Osteocyte (in vitro differentiated cells): ENCODE data around the gene EDEM2. TPM values are rescaled to one million over a fixed set of nuclear protein-coding genes. Genes with fewer than 3 reads are reported as not detected.
"Not testable (repeated sequence)": the region's sequence is repeated elsewhere in the genome, so short reads cannot be mapped to it uniquely, and the experiment has no call there.

Source experiments
- DNase-seq: peaks from one replicate; pipeline ENCODE4 v3.0.0; 2021; ENCODE audit warnings: mixed read lengths; ENCODE audit not compliant: unreplicated experiment; ENCODE audit errors: extremely low spot score
- H3K27ac Mint-ChIP-seq: one replicate; pipeline ENCODE4 v1.8.0; 2021; ENCODE audit warnings: mild to moderate bottlenecking, mixed read lengths; ENCODE audit not compliant: unreplicated experiment
- H3K27me3 Mint-ChIP-seq: one replicate; pipeline ENCODE4 v1.8.0; 2021; ENCODE audit warnings: mixed read lengths; ENCODE audit not compliant: unreplicated experiment
- H3K36me3 Mint-ChIP-seq: one replicate; pipeline ENCODE4 v1.8.0; 2021; ENCODE audit warnings: mixed read lengths; ENCODE audit not compliant: unreplicated experiment
- H3K4me1 Mint-ChIP-seq: one replicate; pipeline ENCODE4 v1.8.0; 2021; ENCODE audit warnings: mixed read lengths; ENCODE audit not compliant: unreplicated experiment
- H3K4me3 Mint-ChIP-seq: one replicate; pipeline ENCODE4 v1.8.0; 2021; ENCODE audit warnings: mild to moderate bottlenecking, moderate library complexity, mixed read lengths; ENCODE audit not compliant: unreplicated experiment
- H3K9me3 Mint-ChIP-seq: one replicate; pipeline ENCODE4 v1.8.0; 2021; ENCODE audit warnings: mixed read lengths; ENCODE audit not compliant: unreplicated experiment
- CTCF ChIP-seq: fragments of 200-600 bp; sonication (generic); IDR thresholded peaks from 2 replicates; pipeline ENCODE4 v1.5.0; 2021; ENCODE audit warnings: antibody characterized with exemption, mild to moderate bottlenecking, moderate library complexity
- total RNA-seq: library from RNA; stranded (reverse); gene quantifications from 2 replicates; pipeline ENCODE4 v1.2.1, GENCODE V29; 2021

The EDEM2 gene
- total RNA-seq, 1 donor from 2014 or later = 17.5 TPM

DNA sequence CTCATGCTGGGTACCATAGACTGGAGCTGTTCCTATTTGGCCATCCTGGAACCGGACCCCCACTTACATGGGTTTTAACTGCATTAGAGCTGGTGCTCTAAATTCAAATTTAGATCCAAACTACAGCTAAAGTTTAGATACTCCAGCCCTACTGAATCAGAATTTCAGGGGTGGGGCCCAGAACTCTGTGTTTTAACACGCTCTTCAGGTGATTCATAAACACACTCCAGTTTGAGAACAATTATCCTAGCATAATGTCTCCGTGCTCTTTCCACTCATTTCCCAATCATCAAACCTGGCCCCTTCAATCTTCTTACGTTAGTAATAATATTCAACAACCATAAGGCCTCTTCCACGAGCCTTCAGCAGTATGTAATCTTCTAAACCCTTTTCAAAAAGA lies 69.8 kb downstream of the EDEM2 start:
- Mint-ChIP-seq H3K27me3 (no peaks in the 10 kb centered on the region), H3K36me3 (peaks cover 50% of the 10 kb centered on the region), H3K4me3 (no peak overlapping the region), H3K4me1 (peaks cover 4% of the 10 kb centered on the region), H3K27ac (no peak overlapping the region), H3K9me3 (peaks cover 7% of the 10 kb centered on the region)
- no peak for DNase-seq
- TF ChIP-seq CTCF = no peak

DNA sequence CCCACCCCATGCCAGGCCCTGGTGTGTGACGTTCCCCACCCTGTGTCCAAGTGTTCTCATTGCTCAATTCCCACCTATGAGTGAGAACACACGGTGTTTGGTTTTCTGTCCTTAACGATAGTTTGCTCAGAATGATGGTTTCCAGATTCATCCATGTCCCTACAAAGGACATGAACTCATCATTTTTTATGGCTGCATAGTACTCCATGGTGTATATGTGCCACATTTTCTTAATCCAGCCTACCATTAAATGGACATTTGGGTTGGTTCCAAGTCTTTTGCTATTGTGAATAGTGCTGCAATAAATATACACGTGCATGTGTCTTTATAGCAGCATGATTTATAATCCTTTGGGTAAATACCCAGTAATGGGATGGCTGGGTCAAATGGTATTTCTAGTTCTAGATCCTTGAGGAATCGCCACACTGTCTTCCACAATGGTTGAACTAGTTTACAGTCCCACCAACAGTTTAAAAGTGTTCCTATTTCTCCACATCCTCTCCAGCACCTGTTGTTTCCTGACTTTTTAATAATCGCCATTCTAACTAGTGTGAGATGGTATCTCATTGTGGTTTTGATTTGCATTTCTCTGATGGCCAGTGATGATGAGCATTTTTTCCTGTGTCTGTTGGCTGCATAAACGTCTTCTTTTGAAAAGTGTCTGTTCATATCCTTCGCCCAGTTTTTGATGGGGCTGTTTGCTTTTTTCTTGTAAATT lies 75.5 kb downstream of the EDEM2 start:
- H3K27ac Mint-ChIP-seq, DNase-seq, H3K9me3 Mint-ChIP-seq, H3K27me3 Mint-ChIP-seq, H3K4me3 Mint-ChIP-seq: not testable (repeated sequence)
- Mint-ChIP-seq H3K36me3 (peaks cover 55% of the 10 kb centered on the region), H3K4me1 (peaks cover 27% of the 10 kb centered on the region)

DNA sequence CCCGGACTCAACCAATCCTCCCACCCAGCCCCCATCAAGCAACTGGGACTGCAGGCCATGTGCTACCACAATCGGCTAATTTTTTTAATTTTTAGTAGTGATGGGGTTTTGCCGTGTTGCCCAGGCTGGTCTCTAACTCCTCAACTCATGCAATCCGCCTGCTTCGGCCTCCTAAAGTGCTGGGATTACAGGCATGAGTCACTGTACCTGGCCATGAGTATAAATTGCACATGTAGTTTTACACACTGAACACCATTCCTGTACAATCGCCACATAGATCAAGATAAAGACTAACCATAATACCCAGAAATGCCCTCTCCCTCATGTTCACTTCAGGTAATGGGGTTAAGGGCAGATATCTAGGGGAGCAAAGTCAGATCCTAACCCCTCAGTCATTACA lies 80.9 kb downstream of the EDEM2 start:
- H3K27ac Mint-ChIP-seq = no peak overlapping the region
- H3K27me3 Mint-ChIP-seq = no peaks in the 10 kb centered on the region
- DNase-seq = no peak
- H3K9me3 Mint-ChIP-seq = no peaks in the 10 kb centered on the region
- no peak overlapping the region for H3K4me3 Mint-ChIP-seq
- TF ChIP-seq CTCF = no peak
- H3K36me3 Mint-ChIP-seq = peaks cover 38% of the 10 kb centered on the region
- H3K4me1 Mint-ChIP-seq = peaks cover 31% of the 10 kb centered on the region

Other genes with a start within 250 kb of the EDEM2 start
- 36.0 and 37.2 TPM in 2 replicates for gene GSS, start 191.5 kb downstream of the EDEM2 start, total RNA-seq
- gene MYH7B, start 191.5 kb downstream of the EDEM2 start, total RNA-seq = 0.18 and 0.86 TPM in 2 replicates
- 83.0 TPM in 2 replicates for gene TRPC4AP, start 54.5 kb downstream of the EDEM2 start, total RNA-seq
- gene PROCR, start 24.7 kb upstream of the EDEM2 start, total RNA-seq = 3.2 and 3.3 TPM in 2 replicates
- gene MMP24, start 79.4 kb upstream of the EDEM2 start, total RNA-seq = 0.54 and 0.63 TPM in 2 replicates
- gene MMP24OS, start 130.8 kb upstream of the EDEM2 start, total RNA-seq = 118 and 120 TPM in 2 replicates
- 131 and 136 TPM in 2 replicates for gene EIF6, start 137.4 kb upstream of the EDEM2 start, total RNA-seq
- not detected in 2 replicates for gene FAM83C, start 145.1 kb upstream of the EDEM2 start, total RNA-seq